Measurements from ENCODE around the gene ZSCAN31. TPM values are rescaled to one million over a fixed set of nuclear protein-coding genes. Genes with fewer than 3 reads are reported as not detected.
"Not testable (repeated sequence)": the region's sequence is repeated elsewhere in the genome, so short reads cannot be mapped to it uniquely, and the experiment has no call there.

ZSCAN31 gene
- total and polyA plus RNA-seq, 7 donors, result 1.8 to 10.8 (median 4.8) TPM

DNA sequence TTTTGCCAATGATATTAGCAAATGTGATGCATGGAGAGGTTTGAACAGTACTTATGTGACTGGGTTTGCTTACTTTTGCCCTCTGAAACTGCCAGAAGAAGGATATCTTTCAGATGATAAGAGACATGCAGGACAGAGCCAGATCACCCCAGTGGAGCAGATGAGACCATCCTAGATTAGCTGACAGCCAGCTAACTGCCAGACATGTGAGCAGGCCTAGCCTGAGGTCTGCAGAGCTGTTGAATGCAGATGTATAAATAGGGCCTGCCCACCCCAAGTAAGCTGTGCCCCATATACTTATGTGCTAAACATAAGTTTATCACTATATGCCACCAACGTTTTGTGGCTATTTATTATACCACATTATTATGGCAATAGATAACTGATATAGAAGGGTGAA is 5.9 kb downstream of the ZSCAN31 start:
- ATAC-seq, result no peak

DNA sequence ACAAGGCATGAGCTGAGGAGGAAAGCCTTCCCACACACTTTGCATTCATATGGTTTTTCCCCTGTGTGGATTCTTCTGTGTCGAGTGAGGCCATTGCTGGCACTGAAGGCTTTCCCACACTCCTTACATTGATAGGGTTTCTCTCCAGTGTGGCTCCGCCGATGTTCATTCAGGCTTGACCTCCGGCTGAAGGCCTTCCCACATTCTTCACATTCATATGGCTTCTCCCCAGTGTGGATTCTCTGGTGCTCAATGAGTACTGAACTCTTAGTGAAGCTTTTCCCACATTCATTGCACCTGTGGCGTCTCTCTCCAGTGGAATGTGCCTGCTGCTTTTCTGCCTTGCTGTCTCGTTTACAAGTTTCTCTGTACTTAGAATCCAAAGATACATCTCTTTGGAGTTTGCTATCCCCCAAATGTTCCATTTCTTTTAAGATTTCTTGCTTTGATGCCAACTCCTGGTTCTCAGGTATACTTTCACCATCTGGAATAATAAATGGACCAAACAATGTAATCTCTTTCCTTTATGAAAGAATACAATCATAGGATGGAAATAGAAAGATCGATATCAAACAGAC is 9.5 kb downstream of the ZSCAN31 start:
- Histone ChIP-seq H3K4me3 (no peak overlapping the region), H3K4me1 (no peaks in the 10 kb centered on the region), H3K9me3 (peaks cover 35% of the 10 kb centered on the region), H3K36me3 (ENCODE audit: insufficient read depth in 1 of 2, low read depth in 1 of 2) (peaks cover 21 to 45% of the 10 kb centered on the region in 2 donors), H3K27me3 (ENCODE audit: insufficient read depth in 3 of 3, low read length in 2 of 3) (no peaks in the 10 kb centered on the region), H3K27ac (no peak overlapping the region)
- WGBS, 3 donors, result 97 to 98% (median 97%) methylated on average over 7 of the region's 7 CpGs
- no peak for DNase-seq
- intact Hi-C loops (cut with DNase I), result no loop called here
- TF ChIP-seq, protein P1, sequence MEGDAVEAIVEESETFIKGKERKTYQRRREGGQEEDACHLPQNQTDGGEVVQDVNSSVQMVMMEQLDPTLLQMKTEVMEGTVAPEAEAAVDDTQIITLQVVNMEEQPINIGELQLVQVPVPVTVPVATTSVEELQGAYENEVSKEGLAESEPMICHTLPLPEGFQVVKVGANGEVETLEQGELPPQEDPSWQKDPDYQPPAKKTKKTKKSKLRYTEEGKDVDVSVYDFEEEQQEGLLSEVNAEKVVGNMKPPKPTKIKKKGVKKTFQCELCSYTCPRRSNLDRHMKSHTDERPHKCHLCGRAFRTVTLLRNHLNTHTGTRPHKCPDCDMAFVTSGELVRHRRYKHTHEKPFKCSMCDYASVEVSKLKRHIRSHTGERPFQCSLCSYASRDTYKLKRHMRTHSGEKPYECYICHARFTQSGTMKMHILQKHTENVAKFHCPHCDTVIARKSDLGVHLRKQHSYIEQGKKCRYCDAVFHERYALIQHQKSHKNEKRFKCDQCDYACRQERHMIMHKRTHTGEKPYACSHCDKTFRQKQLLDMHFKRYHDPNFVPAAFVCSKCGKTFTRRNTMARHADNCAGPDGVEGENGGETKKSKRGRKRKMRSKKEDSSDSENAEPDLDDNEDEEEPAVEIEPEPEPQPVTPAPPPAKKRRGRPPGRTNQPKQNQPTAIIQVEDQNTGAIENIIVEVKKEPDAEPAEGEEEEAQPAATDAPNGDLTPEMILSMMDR (IDR thresholded peaks at IDR 0.05), result no peak
- ATAC-seq, result no peak

More for the DNA sequence above, 5.9 kb downstream of the ZSCAN31 start:
- H3K4me1 ChIP-seq, result no peaks in the 10 kb centered on the region
- peaks cover 34% of the 10 kb centered on the region for H3K9me3 ChIP-seq
- H3K27me3 ChIP-seq (ENCODE audit: insufficient read depth in 3 of 3, low read length in 2 of 3), result no peaks in the 10 kb centered on the region
- H3K36me3 ChIP-seq (ENCODE audit: insufficient read depth in 1 of 2, low read depth in 1 of 2), result peaks cover 21 to 44% of the 10 kb centered on the region in 2 donors
- no peak overlapping the region for H3K27ac ChIP-seq
- TF ChIP-seq, protein P1 (IDR thresholded peaks at IDR 0.05), result no peak
- intact Hi-C loops (cut with DNase I), result no loop called here
- WGBS, 3 donors, result 76 to 84% (median 81%) methylated on average over 1 of the region's 1 CpG
- no peak for DNase-seq
- no peak overlapping the region for H3K4me3 ChIP-seq

DNA sequence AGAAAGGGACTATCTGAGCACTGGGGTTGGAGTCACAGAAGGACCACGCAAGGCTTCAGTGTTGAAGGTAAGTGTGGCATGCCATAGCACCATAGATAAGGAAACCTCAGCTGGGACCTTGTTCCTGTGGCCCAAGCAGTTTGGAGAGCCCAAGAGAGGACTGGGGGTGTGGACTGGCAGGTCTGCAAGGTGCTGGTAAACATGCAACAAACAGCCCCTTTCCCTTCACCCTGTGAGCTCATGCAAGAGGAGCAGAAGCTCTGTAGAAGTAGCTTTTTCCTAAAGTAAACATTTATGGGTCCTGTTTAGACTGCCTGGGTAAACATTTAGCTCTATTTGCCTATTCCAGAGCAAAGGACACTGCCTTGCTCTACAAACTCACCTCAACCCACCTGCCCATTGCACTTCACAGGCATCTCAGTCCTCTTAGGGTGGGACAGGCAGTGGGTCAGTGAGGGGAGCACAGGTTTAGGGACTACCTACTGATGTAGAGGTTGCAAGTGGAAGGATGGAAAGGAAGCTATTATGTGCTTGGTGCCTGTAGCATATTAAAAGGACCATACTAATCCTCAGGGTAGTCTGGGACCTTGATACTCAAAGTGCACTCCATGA is 12.0 kb downstream of the ZSCAN31 start:
- Histone ChIP-seq H3K36me3 (ENCODE audit: insufficient read depth in 1 of 2, low read depth in 1 of 2) (peaks cover 21 to 41% of the 10 kb centered on the region in 2 donors), H3K4me3 (no peak overlapping the region), H3K9me3 (peaks cover 38% of the 10 kb centered on the region), H3K27me3 (ENCODE audit: insufficient read depth in 3 of 3, low read length in 2 of 3) (no peaks in the 10 kb centered on the region), H3K27ac (no peak overlapping the region), H3K4me1 (no peaks in the 10 kb centered on the region)
- TF ChIP-seq, protein P1 (IDR thresholded peaks at IDR 0.05), result no peak
- intact Hi-C loops (cut with DNase I), result no loop called here
- ATAC-seq, result no peak
- DNase-seq, result no peak
- WGBS, 3 donors, result 97 to 100% (median 97%) methylated on average over 1 of the region's 1 CpG

DNA sequence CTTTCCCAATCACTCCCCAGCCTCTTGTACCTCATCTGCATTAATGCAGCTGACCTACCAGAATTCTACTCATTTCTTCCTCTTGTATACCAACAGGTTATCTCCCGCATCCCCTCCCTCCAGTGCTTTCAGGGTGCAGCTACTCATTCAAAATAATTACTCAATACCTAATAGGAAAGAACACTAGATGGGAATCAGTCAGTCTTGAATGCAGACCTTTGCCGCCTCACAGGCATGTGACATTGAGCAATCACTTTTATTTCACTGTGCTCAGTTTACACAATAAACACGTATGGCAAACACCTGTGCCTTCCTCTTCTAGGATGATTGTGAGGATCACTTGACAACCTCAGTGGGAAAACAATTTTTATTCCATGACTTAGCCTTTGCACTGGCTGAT is 13.3 kb downstream of the ZSCAN31 start:
- WGBS, 3 donors, result 77 to 81% (median 79%) methylated on average over 3 of the region's 3 CpGs

DNA sequence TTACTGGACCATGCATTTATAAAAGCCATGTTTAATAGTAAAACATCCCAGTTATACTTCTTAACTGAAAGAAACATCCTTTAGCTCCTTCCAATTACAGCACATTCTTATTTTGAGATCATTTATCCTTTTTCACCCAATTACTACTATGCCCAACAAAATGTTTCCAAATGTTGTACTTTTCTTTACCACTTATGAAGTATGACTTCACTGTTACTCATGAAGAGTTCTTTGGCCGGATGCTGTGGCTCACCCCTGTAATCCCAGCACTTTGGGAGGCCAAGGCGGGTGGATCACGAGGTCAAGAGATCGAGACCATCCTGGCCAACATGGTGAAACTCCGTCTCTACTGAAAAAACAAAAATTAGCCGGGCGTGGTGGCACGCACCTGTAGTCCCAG is 18.1 kb downstream of the ZSCAN31 start:
- 93 to 98% (median 95%) methylated on average over 8 of the region's 8 CpGs for WGBS, 3 donors
- H3K4me1 ChIP-seq; H3K4me3 ChIP-seq; H3K36me3 ChIP-seq (ENCODE audit: insufficient read depth in 1 of 2, low read depth in 1 of 2); ATAC-seq; H3K9me3 ChIP-seq; DNase-seq; H3K27me3 ChIP-seq (ENCODE audit: insufficient read depth in 3 of 3, low read length in 2 of 3); H3K27ac ChIP-seq; intact Hi-C loops (cut with DNase I): not testable (repeated sequence)

More for the DNA sequence above, 13.3 kb downstream of the ZSCAN31 start:
- H3K4me3 ChIP-seq, result no peak overlapping the region
- ATAC-seq (no peak), DNase-seq (no peak)
- intact Hi-C loops (cut with DNase I), result no loop called here
- no peaks in the 10 kb centered on the region for H3K27me3 ChIP-seq (ENCODE audit: insufficient read depth in 3 of 3, low read length in 2 of 3)
- H3K36me3 ChIP-seq (ENCODE audit: insufficient read depth in 1 of 2, low read depth in 1 of 2), result peaks cover 21 to 33% of the 10 kb centered on the region in 2 donors
- H3K9me3 ChIP-seq, result peaks cover 32% of the 10 kb centered on the region
- H3K27ac ChIP-seq, result no peak overlapping the region
- no peaks in the 10 kb centered on the region for H3K4me1 ChIP-seq
- TF ChIP-seq, protein P1 (IDR thresholded peaks at IDR 0.05), result no peak
